ENCODE measurements around the gene CELA2A.

Gene CELA2A

DNA sequence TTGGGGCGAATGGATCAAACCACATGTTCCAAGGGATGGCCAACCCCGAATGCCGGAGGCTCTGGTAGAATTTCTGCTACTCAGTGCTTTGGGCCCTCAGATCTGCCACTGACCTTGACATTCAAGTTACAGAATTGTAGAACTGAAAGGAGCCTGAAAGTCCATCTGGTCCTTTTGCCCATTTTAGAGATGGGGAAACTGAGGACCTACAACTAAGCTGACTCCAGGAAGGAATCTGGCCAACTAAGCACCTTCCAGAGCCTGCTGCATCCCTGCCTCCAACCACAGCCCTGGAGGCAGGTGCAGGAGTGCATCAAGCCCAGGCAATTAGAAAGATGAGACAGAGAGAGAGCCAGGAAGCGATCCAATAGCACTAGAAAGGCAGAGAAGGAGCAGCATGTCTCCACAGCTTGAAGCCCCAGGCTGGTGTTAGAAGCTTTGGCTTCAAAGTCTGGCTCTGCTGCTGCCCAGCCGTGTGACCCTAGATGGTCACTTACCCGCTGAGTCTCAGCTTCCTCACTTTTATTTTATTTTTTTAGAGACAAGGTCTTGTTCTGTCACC is 19.6 kb upstream of the CELA2A start:
- H3K79me2 ChIP-seq (ENCODE audit: insufficient read depth, low read length), result no peaks in the 10 kb centered on the region
- no peaks in the 10 kb centered on the region for H3K4me1 ChIP-seq (ENCODE audit: insufficient read depth, low read length, poor library complexity, severe bottlenecking)
- H3K9ac ChIP-seq (ENCODE audit: low read depth, low read length, poor library complexity, severe bottlenecking), result no peak overlapping the region
- H3K9me3 ChIP-seq (ENCODE audit: insufficient read depth, low read depth, low read length), result no peaks in the 10 kb centered on the region
- H3K4me2 ChIP-seq (ENCODE audit: low read depth, low read length, poor library complexity, severe bottlenecking), result no peak overlapping the region
- H2AFZ ChIP-seq (ENCODE audit: low read length), result no peak overlapping the region
- no peak overlapping the region for H3K4me3 ChIP-seq (ENCODE audit: low read length, poor library complexity, severe bottlenecking)
- H3F3A ChIP-seq (ENCODE audit: low read depth), result no peaks in the 10 kb centered on the region
- TF ChIP-seq, protein P1, sequence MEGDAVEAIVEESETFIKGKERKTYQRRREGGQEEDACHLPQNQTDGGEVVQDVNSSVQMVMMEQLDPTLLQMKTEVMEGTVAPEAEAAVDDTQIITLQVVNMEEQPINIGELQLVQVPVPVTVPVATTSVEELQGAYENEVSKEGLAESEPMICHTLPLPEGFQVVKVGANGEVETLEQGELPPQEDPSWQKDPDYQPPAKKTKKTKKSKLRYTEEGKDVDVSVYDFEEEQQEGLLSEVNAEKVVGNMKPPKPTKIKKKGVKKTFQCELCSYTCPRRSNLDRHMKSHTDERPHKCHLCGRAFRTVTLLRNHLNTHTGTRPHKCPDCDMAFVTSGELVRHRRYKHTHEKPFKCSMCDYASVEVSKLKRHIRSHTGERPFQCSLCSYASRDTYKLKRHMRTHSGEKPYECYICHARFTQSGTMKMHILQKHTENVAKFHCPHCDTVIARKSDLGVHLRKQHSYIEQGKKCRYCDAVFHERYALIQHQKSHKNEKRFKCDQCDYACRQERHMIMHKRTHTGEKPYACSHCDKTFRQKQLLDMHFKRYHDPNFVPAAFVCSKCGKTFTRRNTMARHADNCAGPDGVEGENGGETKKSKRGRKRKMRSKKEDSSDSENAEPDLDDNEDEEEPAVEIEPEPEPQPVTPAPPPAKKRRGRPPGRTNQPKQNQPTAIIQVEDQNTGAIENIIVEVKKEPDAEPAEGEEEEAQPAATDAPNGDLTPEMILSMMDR (conservative IDR thresholded peaks at IDR 0.05; ENCODE audit: low read length), result no peak
- no peak for TF ChIP-seq EZH2phosphoT487 (IDR thresholded peaks at IDR 0.05; ENCODE audit: borderline replicate concordance)
- H3K36me3 ChIP-seq (ENCODE audit: insufficient read depth, low read length), result no peaks in the 10 kb centered on the region
- no peaks in the 10 kb centered on the region for H3K27me3 ChIP-seq (ENCODE audit: insufficient read depth, low read length, poor library complexity, severe bottlenecking)
- no peaks in the 10 kb centered on the region for H3K9me2 ChIP-seq (replicated peaks; ENCODE audit: low read depth, low read length)
- H4K20me1 ChIP-seq (ENCODE audit: insufficient read depth, low read length, poor library complexity, severe bottlenecking), result no peaks in the 10 kb centered on the region

GRCh38 chr1:15439325-15439724 is 17.2 kb upstream of the CELA2A start:
- Histone ChIP-seq H3K9me2 (replicated peaks; ENCODE audit: low read depth, low read length) (no peaks in the 10 kb centered on the region), H4K20me1 (ENCODE audit: insufficient read depth, low read length, poor library complexity, severe bottlenecking) (no peaks in the 10 kb centered on the region), H3K4me1 (ENCODE audit: insufficient read depth, low read length, poor library complexity, severe bottlenecking) (no peaks in the 10 kb centered on the region), H3K9ac (ENCODE audit: low read depth, low read length, poor library complexity, severe bottlenecking) (no peak overlapping the region), H3K4me2 (ENCODE audit: low read depth, low read length, poor library complexity, severe bottlenecking) (no peak overlapping the region), H3F3A (ENCODE audit: low read depth) (no peaks in the 10 kb centered on the region), H3K4me3 (ENCODE audit: low read length, poor library complexity, severe bottlenecking) (no peak overlapping the region), H3K9me3 (ENCODE audit: insufficient read depth, low read depth, low read length) (no peaks in the 10 kb centered on the region), H2AFZ (ENCODE audit: low read length) (no peak overlapping the region), H3K79me2 (ENCODE audit: insufficient read depth, low read length) (no peaks in the 10 kb centered on the region), H3K27me3 (ENCODE audit: insufficient read depth, low read length, poor library complexity, severe bottlenecking) (no peaks in the 10 kb centered on the region), H3K36me3 (ENCODE audit: insufficient read depth, low read length) (no peaks in the 10 kb centered on the region)
- TF ChIP-seq, protein P1 (conservative IDR thresholded peaks at IDR 0.05; ENCODE audit: low read length), result no peak
- TF ChIP-seq EZH2phosphoT487 (IDR thresholded peaks at IDR 0.05; ENCODE audit: borderline replicate concordance), result no peak

GRCh38 chr1:15440357-15440756 is 16.2 kb upstream of the CELA2A start:
- Histone ChIP-seq H3K79me2 (ENCODE audit: insufficient read depth, low read length) (no peaks in the 10 kb centered on the region), H3K9me2 (replicated peaks; ENCODE audit: low read depth, low read length) (no peaks in the 10 kb centered on the region), H3K36me3 (ENCODE audit: insufficient read depth, low read length) (no peaks in the 10 kb centered on the region), H3K4me1 (ENCODE audit: insufficient read depth, low read length, poor library complexity, severe bottlenecking) (no peaks in the 10 kb centered on the region), H3K4me3 (ENCODE audit: low read length, poor library complexity, severe bottlenecking) (no peak overlapping the region), H3K27me3 (ENCODE audit: insufficient read depth, low read length, poor library complexity, severe bottlenecking) (no peaks in the 10 kb centered on the region), H3K9me3 (ENCODE audit: insufficient read depth, low read depth, low read length) (no peaks in the 10 kb centered on the region), H2AFZ (ENCODE audit: low read length) (no peak overlapping the region), H3F3A (ENCODE audit: low read depth) (no peaks in the 10 kb centered on the region), H3K9ac (ENCODE audit: low read depth, low read length, poor library complexity, severe bottlenecking) (no peak overlapping the region), H3K4me2 (ENCODE audit: low read depth, low read length, poor library complexity, severe bottlenecking) (no peak overlapping the region), H4K20me1 (ENCODE audit: insufficient read depth, low read length, poor library complexity, severe bottlenecking) (no peaks in the 10 kb centered on the region)
- TF ChIP-seq, protein P1 (conservative IDR thresholded peaks at IDR 0.05; ENCODE audit: low read length), result no peak
- no peak for TF ChIP-seq EZH2phosphoT487 (IDR thresholded peaks at IDR 0.05; ENCODE audit: borderline replicate concordance)
